ENCODE data around the gene MCC.

DNA sequence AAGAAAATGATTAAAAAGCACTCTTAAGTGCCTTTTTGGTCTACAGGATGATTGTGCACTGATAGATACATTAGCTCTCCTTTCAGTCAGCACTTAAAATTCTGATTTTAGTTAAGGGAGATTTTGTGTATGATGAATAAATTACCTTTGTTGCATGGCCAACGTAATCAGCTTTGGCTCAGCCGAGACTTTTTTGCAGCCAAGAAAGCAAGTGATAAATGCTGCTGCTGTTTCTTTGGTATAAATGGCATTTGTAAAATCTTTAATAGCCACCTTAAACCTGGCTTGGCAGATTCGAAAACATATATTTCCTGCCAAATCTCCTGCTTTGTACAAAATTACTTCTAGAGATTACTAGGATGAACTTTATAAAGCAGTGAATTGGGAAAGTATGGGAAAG lies 364.0 kb downstream of the MCC start:
- TF ChIP-seq, protein P1, sequence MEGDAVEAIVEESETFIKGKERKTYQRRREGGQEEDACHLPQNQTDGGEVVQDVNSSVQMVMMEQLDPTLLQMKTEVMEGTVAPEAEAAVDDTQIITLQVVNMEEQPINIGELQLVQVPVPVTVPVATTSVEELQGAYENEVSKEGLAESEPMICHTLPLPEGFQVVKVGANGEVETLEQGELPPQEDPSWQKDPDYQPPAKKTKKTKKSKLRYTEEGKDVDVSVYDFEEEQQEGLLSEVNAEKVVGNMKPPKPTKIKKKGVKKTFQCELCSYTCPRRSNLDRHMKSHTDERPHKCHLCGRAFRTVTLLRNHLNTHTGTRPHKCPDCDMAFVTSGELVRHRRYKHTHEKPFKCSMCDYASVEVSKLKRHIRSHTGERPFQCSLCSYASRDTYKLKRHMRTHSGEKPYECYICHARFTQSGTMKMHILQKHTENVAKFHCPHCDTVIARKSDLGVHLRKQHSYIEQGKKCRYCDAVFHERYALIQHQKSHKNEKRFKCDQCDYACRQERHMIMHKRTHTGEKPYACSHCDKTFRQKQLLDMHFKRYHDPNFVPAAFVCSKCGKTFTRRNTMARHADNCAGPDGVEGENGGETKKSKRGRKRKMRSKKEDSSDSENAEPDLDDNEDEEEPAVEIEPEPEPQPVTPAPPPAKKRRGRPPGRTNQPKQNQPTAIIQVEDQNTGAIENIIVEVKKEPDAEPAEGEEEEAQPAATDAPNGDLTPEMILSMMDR (IDR thresholded peaks at IDR 0.05; ENCODE audit: low read depth, low read length, missing input control), result no peak
- TF ChIP-seq GABPA (IDR thresholded peaks at IDR 0.05 in 1 of 2, conservative IDR thresholded peaks at IDR 0.05 in 1 of 2), result no peak
- no peak for TF ChIP-seq RAD21 (IDR thresholded peaks at IDR 0.05)
- TF ChIP-seq TAF1 (conservative IDR thresholded peaks at IDR 0.05), result no peak
- TF ChIP-seq NR2F2 (IDR thresholded peaks at IDR 0.05), result no peak
- TF ChIP-seq, protein P2, sequence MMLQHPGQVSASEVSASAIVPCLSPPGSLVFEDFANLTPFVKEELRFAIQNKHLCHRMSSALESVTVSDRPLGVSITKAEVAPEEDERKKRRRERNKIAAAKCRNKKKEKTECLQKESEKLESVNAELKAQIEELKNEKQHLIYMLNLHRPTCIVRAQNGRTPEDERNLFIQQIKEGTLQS (IDR thresholded peaks at IDR 0.05), result no peak

Measured in liver (tissue), 3 donors.